IMR-90 (cell line): ENCODE data around the gene ADAMTSL1. TPM values are rescaled to one million over a fixed set of nuclear protein-coding genes. Genes with fewer than 3 reads are reported as not detected.

Experiments used
- ATAC-seq: fragments of 200-7000 bp; cut with Tn5 transposase; 2 replicates; pipeline ENCODE4 v1.9.1; 2020; ENCODE audit warnings: low read depth, mild to moderate bottlenecking, moderate library complexity
- BruUV-seq: library from RNA; stranded (reverse); fragments of 400-500 nt; replicated peaks from 2 replicates; lab custom pipeline; 2021; lab: Mats Ljungman, UMichigan
- CTCF ChIA-PET: fragments of 300-600 bp; formaldehyde crosslinking; extraction: SDS; loops from one replicate; lab custom pipeline; 2021; ENCODE audit warnings: antibody characterized with exemption; lab: Yijun Ruan, JAX
- POLR2A ChIA-PET: fragments of 300-600 bp; sonication (Branson Sonifier 250); formaldehyde crosslinking; loops from one replicate; lab custom pipeline; 2022; ENCODE audit warnings: antibody characterized with exemption; ENCODE audit not compliant: unreplicated experiment; lab: Charles Lee
- DNase-seq: peaks from one replicate; pipeline ENCODE4 v3.0.0; 2013
- H2AFZ ChIP-seq: replicated peaks from 2 replicates; pipeline ENCODE3; 2013; ENCODE audit warnings: low read length, mild to moderate bottlenecking; ENCODE audit not compliant: poor library complexity
- H2AK5ac ChIP-seq: 2 replicates; pipeline ENCODE4 v1.6.1; 2013; ENCODE audit warnings: low read depth, low read length, inconsistent platforms
- H2AK9ac ChIP-seq: replicated peaks from 2 replicates; pipeline ENCODE3; 2013; ENCODE audit warnings: mild to moderate bottlenecking, low read depth, low read length, moderate library complexity; ENCODE audit not compliant: poor library complexity
- H2BK120ac ChIP-seq: 2 replicates; pipeline ENCODE4 v1.6.1; 2013; ENCODE audit warnings: low read depth, low read length, inconsistent platforms
- H2BK15ac ChIP-seq: 3 replicates; pipeline ENCODE4 v1.6.1; 2013; ENCODE audit warnings: low read depth, low read length, inconsistent platforms
- H2BK20ac ChIP-seq: 2 replicates; pipeline ENCODE4 v1.6.1; 2013; ENCODE audit warnings: low read depth, mild to moderate bottlenecking, inconsistent platforms, low read length, moderate library complexity
- H2BK5ac ChIP-seq: 2 replicates; pipeline ENCODE4 v1.6.1; 2013; ENCODE audit warnings: mild to moderate bottlenecking, low read depth, low read length, inconsistent platforms; ENCODE audit not compliant: poor library complexity, severe bottlenecking
- H3K14ac ChIP-seq: replicated peaks from 2 replicates; pipeline ENCODE4 v1.6.1; 2013; ENCODE audit warnings: low read depth, low read length, inconsistent platforms
- H3K18ac ChIP-seq: 2 replicates; pipeline ENCODE4 v1.6.1; 2013; ENCODE audit warnings: low read depth, low read length, control low read depth
- H3K23ac ChIP-seq: 2 replicates; pipeline ENCODE4 v1.6.1; 2013; ENCODE audit warnings: low read depth, low read length, inconsistent platforms
- H3K27ac ChIP-seq: 2 replicates; pipeline ENCODE4 v1.5.1; 2013; ENCODE audit warnings: mild to moderate bottlenecking, control low read depth, low read length; ENCODE audit not compliant: insufficient read depth
- H3K27me3 ChIP-seq: 2 replicates; pipeline ENCODE4 v1.6.1; 2013; ENCODE audit warnings: low read length; ENCODE audit not compliant: control insufficient read depth, insufficient read depth
- H3K36me3 ChIP-seq: 2 replicates; pipeline ENCODE4 v1.6.1; 2013; ENCODE audit warnings: low read length, mixed read lengths; ENCODE audit not compliant: control insufficient read depth, insufficient read depth
- H3K4ac ChIP-seq: 2 replicates; pipeline ENCODE4 v1.6.1; 2013; ENCODE audit warnings: low read depth, low read length, inconsistent platforms
- H3K4me1 ChIP-seq: 2 replicates; pipeline ENCODE4 v1.6.1; 2013; ENCODE audit warnings: low read length, mixed read lengths; ENCODE audit not compliant: control insufficient read depth, insufficient read depth
- H3K4me2 ChIP-seq: 2 replicates; pipeline ENCODE4 v1.6.1; 2013; ENCODE audit warnings: low read depth, mild to moderate bottlenecking, control low read depth, low read length, moderate library complexity
- H3K4me3 ChIP-seq: 2 replicates; pipeline ENCODE4 v1.5.1; 2013; ENCODE audit warnings: low read depth, mild to moderate bottlenecking, control low read depth, low read length, moderate library complexity; ENCODE audit not compliant: insufficient read depth
- H3K56ac ChIP-seq: 2 replicates; pipeline ENCODE4 v1.6.1; 2013; ENCODE audit warnings: low read length, inconsistent platforms; ENCODE audit not compliant: insufficient read depth; ENCODE audit errors: extremely low read depth
- H3K79me1 ChIP-seq, 2 experiments: 2 replicates each; pipeline ENCODE4 v1.6.1; 2013; ENCODE audit warnings: low read length in 2 of 2, inconsistent platforms in 1 of 2, low read depth in 1 of 2
- H3K9ac ChIP-seq: 2 replicates; pipeline ENCODE4 v1.6.1; 2013; ENCODE audit warnings: low read depth, low read length, control low read depth
- H3K9me1 ChIP-seq: 2 replicates; pipeline ENCODE4 v1.6.1; 2013; ENCODE audit warnings: low read length, inconsistent platforms; ENCODE audit not compliant: insufficient read depth
- H3K9me3 ChIP-seq: 2 replicates; pipeline ENCODE4 v1.6.1; 2013; ENCODE audit warnings: low read length; ENCODE audit not compliant: control insufficient read depth, insufficient read depth
- H4K20me1 ChIP-seq: 2 replicates; pipeline ENCODE4 v1.6.1; 2013; ENCODE audit warnings: low read length, inconsistent platforms; ENCODE audit not compliant: insufficient read depth
- H4K5ac ChIP-seq: 2 replicates; pipeline ENCODE4 v1.6.1; 2013; ENCODE audit warnings: mild to moderate bottlenecking, low read depth, low read length, control low read depth
- H4K8ac ChIP-seq, 2 experiments: 2 replicates each; pipeline ENCODE4 v1.6.1; 2013; ENCODE audit warnings: low read depth in 2 of 2, low read length in 2 of 2, control low read depth in 1 of 2, inconsistent platforms in 1 of 2
- H4K91ac ChIP-seq: 2 replicates; pipeline ENCODE4 v1.6.1; 2013; ENCODE audit warnings: low read depth, low read length, inconsistent platforms; ENCODE audit not compliant: insufficient read depth
- BHLHE40 ChIP-seq: fragments of 150-350 bp; IDR thresholded peaks from 2 replicates; pipeline ENCODE4 v1.6.1; 2016; ENCODE audit warnings: mild to moderate bottlenecking, low read depth, low read length
- MAZ ChIP-seq: IDR thresholded peaks from 2 replicates; pipeline ENCODE4 v1.6.1; 2012; ENCODE audit warnings: low read depth, mild to moderate bottlenecking, low read length, improper control_type of control experiment, moderate library complexity, borderline replicate concordance
- NFE2L2 ChIP-seq: fragments of 150-350 bp; IDR thresholded peaks from 2 replicates; pipeline ENCODE4 v1.6.1; 2016; ENCODE audit warnings: low read depth, mild to moderate bottlenecking, low read length
- POLR2A ChIP-seq: IDR thresholded peaks from 2 replicates; pipeline ENCODE4 v1.6.1; 2012; ENCODE audit warnings: mild to moderate bottlenecking, low read depth, low read length
- RAD21 ChIP-seq: IDR thresholded peaks from 2 replicates; pipeline ENCODE4 v1.6.1; 2012; ENCODE audit warnings: low read length, improper control_type of control experiment
- RFX5 ChIP-seq: IDR thresholded peaks from 2 replicates; pipeline ENCODE4 v1.8.0; 2012; ENCODE audit warnings: low read depth, mild to moderate bottlenecking, low read length, moderate library complexity
- USF2 ChIP-seq: fragments of 150-350 bp; IDR thresholded peaks from 2 replicates; pipeline ENCODE4 v1.6.1; 2017; ENCODE audit warnings: mild to moderate bottlenecking, antibody characterized with exemption, low read length, low read depth
- WGBS, 2 experiments: methylation state at CpG; one replicate each; pipeline versions ENCODE4 v1.1.5 to v1.1.7; 2013; ENCODE audit warnings: missing lambda C conversion rate in 2 of 2; ENCODE audit not compliant: insufficient read length in 1 of 2; ENCODE audit errors: extremely low coverage in 2 of 2; 5-methylcytosine and 5-hydroxymethylcytosine counted together
- dilution Hi-C: fragments of 300-500 bp; cut with HindIII; formaldehyde crosslinking; loops from one replicate; pipeline ENCODE4 v1.14.3; 2018; ENCODE audit warnings: low sequenced_read_pairs; ENCODE audit not compliant: unreplicated experiment
- in situ Hi-C: fragments of 300-500 bp; cut with MboI; formaldehyde crosslinking; loops from 3 replicates; pipeline ENCODE4 v1.14.3; 2019; ENCODE audit warnings: low sequenced_read_pairs, inconsistent platforms, mixed read lengths
- intact Hi-C: fragments of 100-400 bp; cut with micrococcal nuclease; formaldehyde crosslinking; loops from 2 replicates; pipeline ENCODE4 v1.10.0; 2022
- polyA plus RNA-seq, 3 experiments: library from polyadenylated mRNA; depleted of rRNA; stranded (reverse); fragments of >200 nt; gene quantifications; 2 replicates each; pipeline ENCODE4 v1.2.3, GENCODE V29; 2012; ENCODE audit warnings: low replicate concordance in 1 of 3
- total RNA-seq: library from RNA; depleted of rRNA; stranded (reverse); fragments of >200 nt; gene quantifications from 2 replicates; pipeline ENCODE4 v1.2.3, GENCODE V29; 2012

The ADAMTSL1 gene
- total and polyA plus RNA-seq, 2 of the 4 experiments (the other 2 are of a cell fraction): 38.2 to 62.2 TPM

GRCh38 chr9:18676525-18676924 is 202.6 kb downstream of the ADAMTSL1 start:
- Histone ChIP-seq H3K9me1 (no peaks in the 10 kb centered on the region; the same call in 1 of the 2 replicates), H3K36me3 (no peaks in the 10 kb centered on the region), H2BK120ac (no peak overlapping the region), H3K27ac (no peak overlapping the region), H3K79me1 (no peaks in the 10 kb centered on the region), H3K4ac (no peak overlapping the region), H3K56ac (no peak overlapping the region), H3K27me3 (no peaks in the 10 kb centered on the region), H4K5ac (no peak overlapping the region), H3K18ac (no peak overlapping the region), H3K23ac (no peak overlapping the region), H2AK5ac (no peak overlapping the region), H4K8ac (no peak overlapping the region), H2BK5ac (no peak overlapping the region), H2AFZ (no peak overlapping the region), H3K14ac (no peak overlapping the region), H3K9me3 (no peaks in the 10 kb centered on the region), H4K20me1 (no peaks in the 10 kb centered on the region), H3K4me2 (no peak overlapping the region), H4K91ac (no peak overlapping the region), H2BK20ac (no peak overlapping the region), H2AK9ac (no peak overlapping the region), H3K9ac (no peak overlapping the region), H2BK15ac (no peak overlapping the region), H3K4me1 (no peaks in the 10 kb centered on the region), H3K4me3 (no peak overlapping the region)
- BruUV-seq: no TSS peak
- intact Hi-C loops: no loop called here
- ATAC-seq (no peak), DNase-seq (no peak)
- no peak for TF ChIP-seq BHLHE40
- TF ChIP-seq USF2: no peak
- no peak for TF ChIP-seq MAZ
- no peak for TF ChIP-seq RFX5
- TF ChIP-seq RAD21: no peak
- TF ChIP-seq POLR2A: no peak
- no peak for TF ChIP-seq NFE2L2
- dilution Hi-C loops: no loop called here
- CTCF ChIA-PET: interaction anchor here (0.6 kb wide), 1 partner anchor 21 kb away, joined by 3 read pairs; no protein-coding TSS in a partner anchor
- POLR2A ChIA-PET: no interaction called here
- in situ Hi-C loops: no loop called here
- WGBS, 2 experiments: no CpG with 5 or more reads among the region's 2 CpGs
